ENCODE results near the gene TSPAN32.

DNA sequence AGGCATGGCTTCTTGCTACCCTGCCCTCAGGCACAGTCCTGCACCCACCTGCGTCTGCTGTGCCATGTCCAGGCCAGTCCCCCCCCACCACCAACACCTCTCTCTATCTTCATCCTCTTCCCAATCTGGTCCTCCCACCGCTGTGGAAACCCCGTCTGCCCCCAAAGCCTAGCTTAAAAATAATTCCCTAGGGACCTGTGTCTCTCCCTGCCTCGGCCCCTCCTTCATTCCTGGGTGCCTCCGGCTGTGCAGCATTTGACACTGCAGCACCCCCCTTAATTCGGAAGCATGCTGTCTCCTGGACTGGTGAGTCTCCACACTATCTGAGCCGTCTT lies 28.9 kb upstream of the TSPAN32 start:
- TF ChIP-seq, protein P1, sequence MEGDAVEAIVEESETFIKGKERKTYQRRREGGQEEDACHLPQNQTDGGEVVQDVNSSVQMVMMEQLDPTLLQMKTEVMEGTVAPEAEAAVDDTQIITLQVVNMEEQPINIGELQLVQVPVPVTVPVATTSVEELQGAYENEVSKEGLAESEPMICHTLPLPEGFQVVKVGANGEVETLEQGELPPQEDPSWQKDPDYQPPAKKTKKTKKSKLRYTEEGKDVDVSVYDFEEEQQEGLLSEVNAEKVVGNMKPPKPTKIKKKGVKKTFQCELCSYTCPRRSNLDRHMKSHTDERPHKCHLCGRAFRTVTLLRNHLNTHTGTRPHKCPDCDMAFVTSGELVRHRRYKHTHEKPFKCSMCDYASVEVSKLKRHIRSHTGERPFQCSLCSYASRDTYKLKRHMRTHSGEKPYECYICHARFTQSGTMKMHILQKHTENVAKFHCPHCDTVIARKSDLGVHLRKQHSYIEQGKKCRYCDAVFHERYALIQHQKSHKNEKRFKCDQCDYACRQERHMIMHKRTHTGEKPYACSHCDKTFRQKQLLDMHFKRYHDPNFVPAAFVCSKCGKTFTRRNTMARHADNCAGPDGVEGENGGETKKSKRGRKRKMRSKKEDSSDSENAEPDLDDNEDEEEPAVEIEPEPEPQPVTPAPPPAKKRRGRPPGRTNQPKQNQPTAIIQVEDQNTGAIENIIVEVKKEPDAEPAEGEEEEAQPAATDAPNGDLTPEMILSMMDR (conservative IDR thresholded peaks at IDR 0.05; ENCODE audit: low read depth, low read length), result no peak
- no peak for TF ChIP-seq EZH2 (IDR thresholded peaks at IDR 0.05; ENCODE audit: borderline replicate concordance, low read depth, low read length, poor library complexity, severe bottlenecking)

Data from A673 (cell line).